MM.1S (cell line): ENCODE measurements around the gene SCNM1.

Experiments used
- DNase-seq: peaks from one replicate; pipeline ENCODE4 v3.0.0-alpha.2; 2015
- H2AFZ ChIP-seq: fragments of 300-600 bp; sonication (generic); 2 replicates; pipeline ENCODE4 v1.6.0; 2016; ENCODE audit warnings: antibody characterized with exemption, low read length
- H3F3A ChIP-seq: fragments of 300-600 bp; sonication (generic); 2 replicates; pipeline ENCODE4 v1.6.1; 2016; ENCODE audit warnings: mild to moderate bottlenecking, antibody characterized with exemption, low read length, moderate library complexity, mixed read lengths; ENCODE audit not compliant: insufficient read depth
- H3K27ac ChIP-seq: fragments of 300-600 bp; sonication (generic); 2 replicates; pipeline ENCODE4 v1.5.1; 2016; ENCODE audit warnings: mild to moderate bottlenecking, low read length
- H3K27me3 ChIP-seq: fragments of 300-600 bp; sonication (generic); replicated peaks from 2 replicates; pipeline ENCODE4 v1.6.0; 2016; ENCODE audit warnings: low read length; ENCODE audit not compliant: insufficient read depth
- H3K36me3 ChIP-seq: fragments of 300-600 bp; sonication (generic); replicated peaks from 2 replicates; pipeline ENCODE4 v1.6.1; 2016; ENCODE audit warnings: mild to moderate bottlenecking, low read length, mixed read lengths; ENCODE audit not compliant: insufficient read depth
- H3K4me1 ChIP-seq: fragments of 300-600 bp; sonication (generic); 2 replicates; pipeline ENCODE4 v1.6.1; 2016; ENCODE audit warnings: low read length, mixed read lengths
- H3K4me2 ChIP-seq: fragments of 300-600 bp; sonication (generic); 2 replicates; pipeline ENCODE4 v1.6.0; 2016; ENCODE audit warnings: low read depth, low read length
- H3K4me3 ChIP-seq: fragments of 300-600 bp; sonication (generic); 2 replicates; pipeline ENCODE4 v1.5.1; 2016; ENCODE audit warnings: low read length, mixed read lengths
- H3K79me2 ChIP-seq: fragments of 300-600 bp; sonication (generic); 2 replicates; pipeline ENCODE4 v1.6.1; 2016; ENCODE audit warnings: mixed run types, low read length, mixed read lengths
- H3K9ac ChIP-seq: fragments of 300-600 bp; sonication (generic); 2 replicates; pipeline ENCODE4 v1.6.1; 2016; ENCODE audit warnings: low read length, mixed read lengths
- H3K9me2 ChIP-seq: fragments of 300-600 bp; sonication (generic); replicated peaks from 2 replicates; pipeline ENCODE4 v1.6.1; 2016; ENCODE audit warnings: mild to moderate bottlenecking, low read length, mixed read lengths; ENCODE audit not compliant: insufficient read depth
- H3K9me3 ChIP-seq: fragments of 300-600 bp; sonication (generic); replicated peaks from 2 replicates; pipeline ENCODE4 v1.6.1; 2016; ENCODE audit warnings: mild to moderate bottlenecking, low read length, mixed read lengths; ENCODE audit not compliant: insufficient read depth
- H4K20me1 ChIP-seq: fragments of 300-600 bp; sonication (generic); 2 replicates; pipeline ENCODE4 v1.6.1; 2016; ENCODE audit warnings: mild to moderate bottlenecking, low read length, moderate library complexity, mixed read lengths; ENCODE audit not compliant: insufficient read depth
- EZH2 ChIP-seq: fragments of 300-600 bp; sonication (generic); optimal IDR thresholded peaks from 2 replicates; pipeline ENCODE3; 2017; ENCODE audit warnings: low read depth, mild to moderate bottlenecking, antibody characterized with exemption, low read length, mixed read lengths
- EZH2phosphoT487 ChIP-seq: fragments of 300-600 bp; sonication (generic); IDR thresholded peaks from 2 replicates; pipeline ENCODE4 v1.6.1; 2018; ENCODE audit warnings: antibody characterized with exemption, low read length
- TF ChIP-seq, protein P1 (sequence below): fragments of 300-600 bp; sonication (generic); IDR thresholded peaks from 2 replicates; pipeline ENCODE4 v1.5.1; 2016; ENCODE audit warnings: antibody characterized with exemption, low read length, mixed read lengths

SCNM1 gene

DNA sequence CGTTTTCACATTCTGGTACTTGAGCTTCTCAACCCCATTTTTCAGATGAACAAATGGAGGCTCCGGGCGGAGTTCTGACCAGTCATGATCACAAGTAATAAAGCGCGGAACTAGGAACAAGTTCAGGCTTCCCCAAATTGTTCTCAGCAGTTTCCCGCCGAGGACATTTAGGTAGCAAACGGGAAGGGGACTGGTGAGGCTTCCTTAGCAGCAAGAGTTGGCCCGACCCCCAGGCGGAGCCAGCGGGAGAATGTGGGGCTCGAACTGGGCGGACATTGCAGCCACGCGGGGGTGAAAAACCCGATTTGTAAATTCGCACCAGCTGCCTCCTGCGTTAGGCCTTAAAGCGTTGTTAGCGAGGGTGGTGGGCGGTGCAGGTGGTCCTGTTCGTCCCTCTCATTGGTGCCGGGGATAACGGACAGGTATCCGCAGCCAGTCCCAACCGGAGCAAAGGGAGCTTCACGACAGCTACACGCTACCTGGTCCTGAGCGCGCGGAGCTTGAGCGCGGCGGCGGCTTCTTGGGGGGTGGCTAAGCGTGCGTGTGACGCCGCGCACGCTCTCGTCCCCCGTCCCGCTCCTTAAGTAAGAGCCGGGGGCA is 34.9 kb upstream of the SCNM1 start:
- H3K9ac ChIP-seq = no peak overlapping the region
- H3K4me1 ChIP-seq = peaks cover 9% of the 10 kb centered on the region
- H3K27ac ChIP-seq = no peak overlapping the region
- no peaks in the 10 kb centered on the region for H4K20me1 ChIP-seq
- no peak overlapping the region for H2AFZ ChIP-seq
- no peaks in the 10 kb centered on the region for H3K9me2 ChIP-seq
- H3K9me3 ChIP-seq = no peaks in the 10 kb centered on the region
- DNase-seq = no peak
- TF ChIP-seq EZH2phosphoT487 (no peak), EZH2 (no peak)
- TF ChIP-seq, protein P1, sequence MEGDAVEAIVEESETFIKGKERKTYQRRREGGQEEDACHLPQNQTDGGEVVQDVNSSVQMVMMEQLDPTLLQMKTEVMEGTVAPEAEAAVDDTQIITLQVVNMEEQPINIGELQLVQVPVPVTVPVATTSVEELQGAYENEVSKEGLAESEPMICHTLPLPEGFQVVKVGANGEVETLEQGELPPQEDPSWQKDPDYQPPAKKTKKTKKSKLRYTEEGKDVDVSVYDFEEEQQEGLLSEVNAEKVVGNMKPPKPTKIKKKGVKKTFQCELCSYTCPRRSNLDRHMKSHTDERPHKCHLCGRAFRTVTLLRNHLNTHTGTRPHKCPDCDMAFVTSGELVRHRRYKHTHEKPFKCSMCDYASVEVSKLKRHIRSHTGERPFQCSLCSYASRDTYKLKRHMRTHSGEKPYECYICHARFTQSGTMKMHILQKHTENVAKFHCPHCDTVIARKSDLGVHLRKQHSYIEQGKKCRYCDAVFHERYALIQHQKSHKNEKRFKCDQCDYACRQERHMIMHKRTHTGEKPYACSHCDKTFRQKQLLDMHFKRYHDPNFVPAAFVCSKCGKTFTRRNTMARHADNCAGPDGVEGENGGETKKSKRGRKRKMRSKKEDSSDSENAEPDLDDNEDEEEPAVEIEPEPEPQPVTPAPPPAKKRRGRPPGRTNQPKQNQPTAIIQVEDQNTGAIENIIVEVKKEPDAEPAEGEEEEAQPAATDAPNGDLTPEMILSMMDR = no peak
- H3F3A ChIP-seq = no peaks in the 10 kb centered on the region
- H3K4me3 ChIP-seq = no peak overlapping the region
- peaks cover 26% of the 10 kb centered on the region for H3K27me3 ChIP-seq
- no peaks in the 10 kb centered on the region for H3K36me3 ChIP-seq
- H3K4me2 ChIP-seq = 0 out of 2 replicates have a peak overlapping the region, but pooled peaks have one; percentile 2
- no peaks in the 10 kb centered on the region for H3K79me2 ChIP-seq

DNA sequence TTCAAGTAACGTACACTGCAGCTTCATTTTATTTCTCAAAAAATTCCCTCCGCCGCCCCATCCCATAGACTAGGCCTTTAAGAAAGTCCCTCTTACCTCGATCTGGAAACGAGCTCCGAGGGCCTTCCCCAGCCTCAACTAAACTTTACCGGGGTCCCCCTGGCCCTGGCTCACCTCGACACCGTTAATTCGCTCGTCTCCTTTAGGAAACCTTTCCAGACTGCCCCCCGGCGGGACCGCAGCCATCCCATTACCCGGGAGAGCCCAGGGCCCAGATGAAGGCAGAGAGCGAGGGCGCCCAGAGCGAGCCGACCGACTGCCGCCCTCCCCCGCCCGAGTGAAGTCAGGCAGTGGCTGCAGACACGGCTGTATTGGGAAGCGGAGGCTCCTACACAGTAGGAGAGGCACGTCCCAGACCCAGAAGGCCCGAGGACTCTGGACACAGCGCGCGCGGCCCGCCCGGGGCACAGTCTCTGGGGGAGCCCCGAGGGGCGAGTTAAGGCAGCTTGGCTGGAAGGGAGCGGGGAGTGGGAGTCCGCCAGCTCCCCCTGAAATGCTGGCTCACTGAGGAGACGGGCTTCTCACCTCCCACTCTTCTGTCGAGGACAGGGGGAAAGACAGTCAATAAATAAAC is 34.1 kb upstream of the SCNM1 start:
- TF ChIP-seq EZH2phosphoT487 = no peak
- TF ChIP-seq EZH2 = no peak
- TF ChIP-seq, protein P1 = no peak
- Histone ChIP-seq H3K9ac (no peak overlapping the region), H3K36me3 (no peaks in the 10 kb centered on the region), H4K20me1 (no peaks in the 10 kb centered on the region), H3K4me2 (no peak overlapping the region), H3K4me1 (peaks cover 9% of the 10 kb centered on the region), H3K9me3 (no peaks in the 10 kb centered on the region), H3K27ac (no peak overlapping the region), H2AFZ (no peak overlapping the region), H3F3A (no peaks in the 10 kb centered on the region), H3K9me2 (no peaks in the 10 kb centered on the region), H3K4me3 (no peak overlapping the region), H3K79me2 (no peaks in the 10 kb centered on the region), H3K27me3 (peaks cover 31% of the 10 kb centered on the region)
- no peak for DNase-seq

DNA sequence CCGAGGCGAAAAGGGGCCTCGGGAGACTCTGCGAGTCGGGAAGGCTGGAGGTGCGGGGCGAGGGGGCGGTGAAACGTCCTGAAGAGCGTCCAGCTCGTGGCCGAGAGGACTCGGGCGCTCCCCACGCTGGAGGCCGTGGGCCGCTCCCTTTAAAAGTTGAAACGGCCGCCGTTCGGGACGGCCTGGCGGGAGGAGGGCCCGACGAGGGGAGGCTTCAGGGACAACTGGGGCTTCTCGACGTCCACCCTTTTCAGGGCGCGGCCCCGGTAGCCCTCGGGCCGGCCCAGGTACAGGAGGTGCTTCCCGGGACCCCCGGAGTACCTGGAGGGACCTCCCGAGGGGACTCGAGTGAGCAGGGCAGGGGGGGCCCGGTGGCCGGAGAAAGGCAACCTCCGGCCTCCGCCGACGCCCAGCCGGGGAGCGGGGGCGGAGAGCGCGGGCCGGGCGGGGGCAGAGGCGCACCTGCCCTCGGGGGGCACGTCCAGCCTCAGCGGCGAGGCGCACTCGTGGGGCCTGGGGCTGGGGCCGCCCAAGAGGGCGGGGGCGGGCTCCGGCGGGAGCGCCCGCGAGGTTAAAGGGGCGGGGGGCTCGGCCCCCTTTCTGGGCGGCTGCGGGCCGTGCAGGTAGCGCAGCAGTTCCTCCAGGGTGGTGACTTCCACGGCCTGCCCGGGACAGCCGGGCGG is 33.5 kb upstream of the SCNM1 start:
- Histone ChIP-seq H3K9ac (no peak overlapping the region), H3K4me1 (peaks cover 9% of the 10 kb centered on the region), H3K9me3 (no peaks in the 10 kb centered on the region), H3K27me3 (peaks cover 31% of the 10 kb centered on the region), H3K36me3 (no peaks in the 10 kb centered on the region), H4K20me1 (no peaks in the 10 kb centered on the region), H3K4me3 (no peak overlapping the region), H3F3A (no peaks in the 10 kb centered on the region), H3K79me2 (no peaks in the 10 kb centered on the region), H2AFZ (no peak overlapping the region), H3K9me2 (no peaks in the 10 kb centered on the region), H3K27ac (no peak overlapping the region), H3K4me2 (no peak overlapping the region)
- DNase-seq = no peak
- TF ChIP-seq EZH2 (no peak), EZH2phosphoT487 (no peak)
- TF ChIP-seq, protein P1 = no peak
